IPS-20b (cell line): ENCODE data around the gene HECTD3.
A peak's percentile ranks its signal among the peaks of the same experiment; 100 is the strongest.
"Not testable (repeated sequence)": the region's sequence is repeated elsewhere in the genome, so short reads cannot be mapped to it uniquely, and the experiment has no call there.

Experiments
- H3K27ac ChIP-seq: one replicate; pipeline ENCODE4 v1.5.1; 2013; ENCODE audit warnings: low read length
- H3K27me3 ChIP-seq: 2 replicates; pipeline ENCODE4 v1.6.1; 2013; ENCODE audit warnings: mild to moderate bottlenecking, low read length, inconsistent platforms; ENCODE audit not compliant: insufficient read depth
- H3K36me3 ChIP-seq: 2 replicates; pipeline ENCODE4 v1.6.1; 2013; ENCODE audit warnings: low read depth, mild to moderate bottlenecking, inconsistent platforms, low read length, moderate library complexity; ENCODE audit not compliant: insufficient read depth
- H3K4me1 ChIP-seq: 2 replicates; pipeline ENCODE4 v1.6.1; 2013; ENCODE audit warnings: mild to moderate bottlenecking, control low read depth, inconsistent platforms, low read length, moderate library complexity; ENCODE audit not compliant: insufficient read depth
- H3K4me3 ChIP-seq: 2 replicates; pipeline ENCODE4 v1.5.1; 2013; ENCODE audit warnings: mild to moderate bottlenecking, low read length, inconsistent platforms
- H3K9ac ChIP-seq: 2 replicates; pipeline ENCODE4 v1.6.1; 2013; ENCODE audit warnings: low read depth, mild to moderate bottlenecking, inconsistent platforms, low read length, moderate library complexity
- H3K9me3 ChIP-seq: 2 replicates; pipeline ENCODE4 v1.6.1; 2013; ENCODE audit warnings: mild to moderate bottlenecking, low read depth, low read length, inconsistent platforms; ENCODE audit not compliant: insufficient read depth

Gene HECTD3

DNA sequence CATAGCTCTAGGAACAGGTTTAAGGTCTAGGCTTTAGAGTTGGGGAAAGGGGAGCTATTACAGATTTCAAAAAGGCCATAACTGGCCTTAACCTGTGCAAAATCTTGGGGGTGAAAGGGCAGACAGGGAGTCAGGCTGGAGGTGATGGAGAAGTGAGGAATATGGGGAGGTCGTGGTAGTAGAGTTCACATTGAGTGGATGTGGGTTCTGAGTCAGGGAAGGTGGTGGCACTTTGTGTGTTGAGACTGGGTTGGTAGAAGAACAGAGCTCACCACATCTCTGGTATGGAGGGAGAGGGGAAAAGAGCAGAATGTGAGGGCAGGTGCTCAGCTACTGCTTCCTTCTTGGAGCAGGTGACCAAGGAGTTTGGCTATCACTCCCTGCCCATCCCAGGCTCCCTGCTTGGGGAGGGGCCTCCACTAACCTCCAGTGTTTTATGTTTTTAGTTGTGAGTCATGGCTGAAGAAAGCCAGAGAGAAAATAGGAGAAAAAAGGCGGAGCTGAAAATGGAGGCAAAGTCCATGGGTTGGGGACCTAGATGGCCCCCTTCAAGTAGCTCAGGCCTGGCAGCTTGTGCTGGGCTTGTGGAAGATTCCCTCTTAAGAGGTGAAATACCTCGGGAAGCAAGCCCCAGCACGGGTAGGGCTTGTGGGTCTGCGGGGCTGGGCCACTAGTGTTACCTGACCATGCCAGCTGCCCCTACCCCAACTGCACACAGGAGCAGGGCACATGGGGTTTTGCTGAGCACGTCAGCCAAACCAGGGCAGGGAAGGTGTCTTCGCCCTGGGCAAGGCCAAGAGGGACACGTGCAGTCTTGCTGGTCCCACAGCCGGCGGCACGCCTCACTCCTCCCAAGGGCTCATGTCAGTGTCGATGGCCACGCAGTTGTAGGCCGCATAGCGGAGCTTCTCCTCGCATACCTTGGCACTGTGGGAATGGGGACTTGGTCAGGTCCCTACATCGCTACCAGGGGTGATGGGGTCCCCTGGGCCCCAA lies 8.2 kb downstream of the HECTD3 start:
- no peaks in the 10 kb centered on the region for H3K27me3 ChIP-seq
- no peak overlapping the region for H3K27ac ChIP-seq
- no peaks in the 10 kb centered on the region for H3K9me3 ChIP-seq
- peaks cover 49% of the 10 kb centered on the region for H3K36me3 ChIP-seq
- H3K4me3 ChIP-seq = no peak overlapping the region
- H3K4me1 ChIP-seq = no peaks in the 10 kb centered on the region
- no peak overlapping the region for H3K9ac ChIP-seq

- not testable (repeated sequence) for H3K9me3 ChIP-seq, H3K27ac ChIP-seq, H3K4me1 ChIP-seq, H3K27me3 ChIP-seq, H3K9ac ChIP-seq, H3K4me3 ChIP-seq
- peaks cover 35% of the 10 kb centered on the region for H3K36me3 ChIP-seq
Measured at GRCh38 chr1:45001576-45001975, 9.5 kb downstream of the HECTD3 start.

DNA sequence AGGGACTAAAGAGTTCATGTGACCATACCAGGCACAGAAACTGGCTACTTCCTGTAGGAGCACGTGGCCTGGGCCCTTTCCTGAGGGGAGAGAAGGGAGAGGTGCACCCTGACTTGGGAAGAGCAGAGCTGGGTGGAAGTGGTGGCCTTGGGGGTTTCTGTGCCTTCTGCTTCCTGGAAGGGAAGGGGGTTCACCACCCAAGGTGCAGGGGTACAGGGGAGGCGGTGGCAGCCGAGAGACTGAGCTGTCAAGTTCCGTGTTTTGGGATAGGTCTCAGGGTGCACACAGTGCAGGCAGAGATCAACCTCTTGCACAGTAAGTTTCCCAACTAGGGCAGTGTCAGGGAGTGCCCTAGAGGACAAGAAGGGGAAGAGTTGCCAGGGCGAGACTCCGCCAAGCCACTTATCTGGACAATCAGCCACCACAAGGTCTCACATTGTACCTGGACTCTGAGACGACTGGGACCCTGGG lies 10.1 kb downstream of the HECTD3 start:
- Histone ChIP-seq H3K27me3 (no peaks in the 10 kb centered on the region), H3K9ac (no peak overlapping the region), H3K36me3 (peaks cover 35% of the 10 kb centered on the region), H3K4me1 (no peaks in the 10 kb centered on the region), H3K4me3 (no peak overlapping the region), H3K27ac (no peak overlapping the region), H3K9me3 (no peaks in the 10 kb centered on the region)

DNA sequence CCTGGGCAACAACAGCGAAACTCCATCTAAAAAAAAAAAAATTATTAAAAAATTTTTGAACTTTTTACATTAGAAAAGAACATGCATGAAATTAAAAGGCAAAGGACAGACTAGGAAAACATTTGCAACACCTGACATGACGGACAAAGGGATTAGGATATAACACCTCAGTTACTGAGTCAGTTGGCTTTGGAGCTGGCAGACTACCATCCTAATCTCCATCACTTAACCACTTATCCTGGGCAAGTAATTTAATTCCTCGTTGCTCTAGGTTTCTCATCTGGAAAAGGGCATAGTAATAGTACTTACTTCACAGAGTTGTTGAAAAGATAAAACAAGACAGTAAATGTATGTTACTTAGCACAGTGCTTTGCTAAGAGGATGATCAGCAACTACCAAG lies 11.9 kb downstream of the HECTD3 start:
- Histone ChIP-seq H3K4me1 (no peaks in the 10 kb centered on the region), H3K27me3 (no peaks in the 10 kb centered on the region), H3K9me3 (no peaks in the 10 kb centered on the region), H3K27ac (no peak overlapping the region), H3K4me3 (no peak overlapping the region), H3K9ac (no peak overlapping the region), H3K36me3 (peaks cover 22% of the 10 kb centered on the region)

- Histone ChIP-seq H3K4me1 (no peaks in the 10 kb centered on the region), H3K9me3 (no peaks in the 10 kb centered on the region), H3K27me3 (no peaks in the 10 kb centered on the region), H3K4me3 (no peak overlapping the region), H3K36me3 (no peaks in the 10 kb centered on the region), H3K9ac (no peak overlapping the region), H3K27ac (no peak overlapping the region)
Measured at GRCh38 chr1:44995467-44996238, 15.5 kb downstream of the HECTD3 start.

GRCh38 chr1:44994309-44994898 lies 16.7 kb downstream of the HECTD3 start:
- Histone ChIP-seq H3K9ac (no peak overlapping the region), H3K4me1 (no peaks in the 10 kb centered on the region), H3K4me3 (no peak overlapping the region), H3K36me3 (no peaks in the 10 kb centered on the region), H3K9me3 (no peaks in the 10 kb centered on the region), H3K27me3 (no peaks in the 10 kb centered on the region), H3K27ac (no peak overlapping the region)

DNA sequence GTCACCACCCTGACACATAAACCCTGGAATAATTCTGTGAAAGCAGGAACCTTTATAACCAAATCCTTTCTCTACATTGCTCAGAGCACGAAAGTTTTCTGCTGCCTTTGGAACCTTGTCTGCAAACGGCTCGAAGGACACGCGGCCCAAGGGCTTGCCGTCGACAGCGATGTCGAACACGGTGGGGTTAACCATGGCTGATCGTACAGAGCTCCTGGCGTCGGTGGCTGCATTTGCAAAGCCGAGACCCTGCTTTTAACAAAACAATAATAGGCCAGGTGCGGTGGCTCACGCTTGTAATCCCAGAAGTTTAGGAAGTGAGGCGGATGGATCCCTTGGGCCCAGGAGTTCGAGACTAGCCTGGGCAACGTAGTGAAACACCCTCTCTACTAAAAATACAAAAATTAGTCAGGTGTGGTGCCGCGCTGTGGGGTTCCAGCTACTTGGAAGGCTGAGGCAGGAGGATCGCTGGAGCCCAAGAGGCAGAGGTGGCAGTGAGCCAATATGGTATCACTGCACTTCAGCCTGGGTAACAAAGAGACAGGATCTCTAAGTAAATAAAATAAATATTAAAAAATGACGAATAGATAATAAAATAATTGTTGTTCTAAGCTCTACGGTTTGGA lies 22.5 kb downstream of the HECTD3 start:
- no peak overlapping the region for H3K4me3 ChIP-seq
- H3K9me3 ChIP-seq = no peaks in the 10 kb centered on the region
- H3K36me3 ChIP-seq = no peaks in the 10 kb centered on the region
- H3K4me1 ChIP-seq = no peaks in the 10 kb centered on the region
- H3K27ac ChIP-seq = no peak overlapping the region
- H3K27me3 ChIP-seq = no peaks in the 10 kb centered on the region
- no peak overlapping the region for H3K9ac ChIP-seq

DNA sequence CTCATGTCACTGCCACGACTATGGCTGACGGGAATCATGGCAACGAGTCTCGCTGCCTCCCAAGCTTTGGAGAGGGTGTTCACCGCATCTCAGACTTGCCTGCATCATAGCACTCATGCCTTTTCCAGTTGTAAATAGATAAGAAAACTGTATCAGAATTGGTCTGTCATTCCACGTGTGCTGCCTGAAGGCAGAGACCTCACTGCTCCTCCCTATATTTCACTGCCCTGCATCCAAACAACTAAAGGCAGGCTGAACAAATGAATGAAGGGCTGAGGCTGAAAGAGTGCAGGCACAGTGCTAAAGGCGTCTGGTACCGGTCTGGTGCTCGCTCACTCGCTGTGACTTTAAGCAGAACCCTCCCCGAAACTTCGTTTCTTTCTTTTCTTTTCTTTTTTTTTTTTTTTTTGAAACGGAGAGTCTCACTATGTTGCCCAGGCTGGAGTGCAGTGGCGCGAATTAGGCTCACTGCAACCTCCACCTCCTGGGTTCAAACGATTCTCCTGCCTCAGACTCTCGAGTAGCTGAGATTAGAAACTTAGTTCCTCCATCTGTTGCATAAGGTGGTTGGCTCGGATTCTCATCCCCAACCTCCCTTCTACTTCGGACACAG lies 25.3 kb downstream of the HECTD3 start:
- Histone ChIP-seq H3K9me3 (no peaks in the 10 kb centered on the region), H3K27me3 (no peaks in the 10 kb centered on the region), H3K4me1 (no peaks in the 10 kb centered on the region), H3K9ac (peak overlapping the region; percentile 69; the same call in 1 of the 2 replicates), H3K27ac (no peak overlapping the region), H3K36me3 (peaks cover 4% of the 10 kb centered on the region), H3K4me3 (peak overlapping the region; percentile 77)

DNA sequence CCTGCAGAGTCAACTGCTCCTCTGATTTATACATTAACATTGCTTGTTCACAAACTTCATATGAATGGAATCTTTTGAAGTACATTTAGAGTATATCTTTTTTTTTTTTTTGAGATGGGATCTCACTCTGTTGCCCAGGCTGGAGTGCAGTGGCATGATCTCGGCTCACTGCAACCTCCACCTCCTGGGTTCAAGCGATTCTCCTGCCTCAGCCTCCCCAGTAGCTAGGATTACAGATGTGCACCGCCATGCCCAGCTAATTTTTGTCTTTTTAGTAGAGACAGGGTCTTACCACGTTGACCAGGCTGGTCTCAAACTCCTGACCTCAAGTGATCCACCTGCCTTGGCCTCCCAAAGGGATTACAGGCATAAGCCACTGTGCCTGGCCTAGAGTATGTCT lies 33.8 kb downstream of the HECTD3 start:
- not testable (repeated sequence) for H3K4me3 ChIP-seq, H3K27ac ChIP-seq, H3K9me3 ChIP-seq, H3K4me1 ChIP-seq, H3K9ac ChIP-seq, H3K27me3 ChIP-seq
- H3K36me3 ChIP-seq = peaks cover 60% of the 10 kb centered on the region

DNA sequence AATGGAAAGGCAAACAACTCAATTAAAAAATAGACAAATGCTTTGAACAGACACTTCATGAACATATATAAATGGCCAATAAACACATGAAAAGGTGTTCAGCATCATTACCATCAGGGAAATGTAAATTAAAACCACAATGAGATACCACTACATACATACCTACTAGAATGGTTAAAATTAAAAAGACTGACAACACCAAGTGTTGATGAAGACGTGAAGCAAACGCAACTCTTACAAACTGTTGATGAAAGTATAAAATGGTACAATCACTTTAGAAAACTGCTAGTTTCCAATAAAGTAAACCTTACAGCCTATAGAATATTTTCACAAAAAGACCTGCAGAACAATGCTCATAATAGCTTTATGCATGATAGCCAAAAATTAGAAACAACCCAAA lies 34.9 kb downstream of the HECTD3 start:
- Histone ChIP-seq H3K4me1 (no peaks in the 10 kb centered on the region), H3K27ac (no peak overlapping the region), H3K9me3 (no peaks in the 10 kb centered on the region), H3K9ac (no peak overlapping the region), H3K27me3 (no peaks in the 10 kb centered on the region), H3K4me3 (no peak overlapping the region), H3K36me3 (peaks cover 60% of the 10 kb centered on the region)

- no peak overlapping the region for H3K27ac ChIP-seq
- H3K9ac ChIP-seq = no peak overlapping the region
- H3K9me3 ChIP-seq = no peaks in the 10 kb centered on the region
- no peak overlapping the region for H3K4me3 ChIP-seq
- H3K27me3 ChIP-seq = no peaks in the 10 kb centered on the region
- H3K36me3 ChIP-seq = peaks cover 45% of the 10 kb centered on the region
- H3K4me1 ChIP-seq = no peaks in the 10 kb centered on the region
Measured at GRCh38 chr1:44973645-44974044, 37.5 kb downstream of the HECTD3 start.
